Loucy (cell line): Measurements from ENCODE around the gene PCSK5.

Source experiments
- H2AFZ ChIP-seq: fragments of 200-600 bp; sonication (generic); 2 replicates; pipeline ENCODE4 v1.6.0; 2016; ENCODE audit warnings: antibody characterized with exemption, mild to moderate bottlenecking, low read length, moderate library complexity
- H3F3A ChIP-seq: fragments of 200-600 bp; 2 replicates; pipeline ENCODE4 v1.6.0; 2016; ENCODE audit warnings: antibody characterized with exemption, low read depth, mild to moderate bottlenecking
- H3K27me3 ChIP-seq: fragments of 200-600 bp; sonication (generic); 2 replicates; pipeline ENCODE4 v1.6.1; 2014; ENCODE audit warnings: low read length, mild to moderate bottlenecking; ENCODE audit not compliant: insufficient read depth, poor library complexity, severe bottlenecking
- H3K36me3 ChIP-seq: fragments of 200-600 bp; sonication (generic); 2 replicates; pipeline ENCODE4 v1.6.1; 2016; ENCODE audit warnings: low read length; ENCODE audit not compliant: insufficient read depth
- H3K4me1 ChIP-seq: fragments of 200-600 bp; sonication (generic); 2 replicates; pipeline ENCODE4 v1.5.1; 2014; ENCODE audit warnings: low read length, mild to moderate bottlenecking; ENCODE audit not compliant: insufficient read depth, poor library complexity, severe bottlenecking
- H3K4me2 ChIP-seq: fragments of 200-600 bp; sonication (generic); 2 replicates; pipeline ENCODE4 v1.6.0; 2014; ENCODE audit warnings: antibody characterized with exemption, low read length, low read depth, mild to moderate bottlenecking; ENCODE audit not compliant: poor library complexity, severe bottlenecking
- H3K4me3 ChIP-seq: fragments of 200-600 bp; sonication (generic); 2 replicates; pipeline ENCODE4 v1.5.1; 2014; ENCODE audit warnings: low read length, mild to moderate bottlenecking, mixed read lengths; ENCODE audit not compliant: poor library complexity, severe bottlenecking
- H3K79me2 ChIP-seq: fragments of 200-600 bp; sonication (generic); 2 replicates; pipeline ENCODE4 v1.6.1; 2014; ENCODE audit warnings: low read length; ENCODE audit not compliant: insufficient read depth
- H3K9ac ChIP-seq: fragments of 200-600 bp; sonication (generic); 2 replicates; pipeline ENCODE4 v1.6.0; 2014; ENCODE audit warnings: mild to moderate bottlenecking, low read depth, low read length, moderate library complexity; ENCODE audit not compliant: poor library complexity, severe bottlenecking
- H3K9me2 ChIP-seq: fragments of 200-600 bp; sonication (generic); replicated peaks from 2 replicates; pipeline ENCODE4 v1.6.1; 2016; ENCODE audit warnings: low read depth, low read length, mixed read lengths
- H3K9me3 ChIP-seq: fragments of 200-600 bp; sonication (generic); 2 replicates; pipeline ENCODE4 v1.6.1; 2014; ENCODE audit warnings: mild to moderate bottlenecking, antibody characterized with exemption, low read length, low read depth; ENCODE audit not compliant: insufficient read depth
- H4K20me1 ChIP-seq: fragments of 200-600 bp; sonication (generic); 2 replicates; pipeline ENCODE4 v1.6.0; 2014; ENCODE audit warnings: antibody characterized with exemption, low read length, mild to moderate bottlenecking; ENCODE audit not compliant: insufficient read depth, poor library complexity, severe bottlenecking
- CTCF ChIP-seq: fragments of 200-600 bp; sonication (generic); conservative IDR thresholded peaks from 2 replicates; pipeline ENCODE4 v1.5.1; 2014; ENCODE audit warnings: mild to moderate bottlenecking, antibody characterized with exemption, low read length
- EZH2phosphoT487 ChIP-seq: fragments of 200-600 bp; IDR thresholded peaks from 2 replicates; pipeline ENCODE4 v1.6.1; 2018; ENCODE audit warnings: antibody characterized with exemption, mild to moderate bottlenecking, moderate library complexity, borderline replicate concordance

Gene PCSK5

DNA sequence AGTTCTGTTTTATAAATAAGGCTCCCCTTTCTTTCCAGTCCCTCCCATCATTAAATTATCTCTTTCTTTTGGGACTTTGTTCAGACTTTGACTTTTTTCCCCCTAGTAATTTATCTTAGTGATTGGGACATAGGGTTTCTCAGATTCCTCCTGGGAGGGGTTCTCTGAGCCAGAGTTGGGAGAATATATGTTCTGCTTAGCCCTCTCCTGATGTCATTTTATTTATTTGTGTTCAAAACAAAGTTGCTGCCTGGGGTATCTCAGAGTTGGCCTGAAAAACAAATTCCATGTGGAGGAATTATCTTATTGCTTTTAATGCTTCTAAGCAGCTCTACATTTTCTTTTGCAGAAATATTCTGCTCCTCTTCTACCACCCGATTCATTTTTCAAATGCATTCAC is 211.0 kb downstream of the PCSK5 start:
- Histone ChIP-seq H3K79me2 (no peaks in the 10 kb centered on the region), H3K4me1 (no peaks in the 10 kb centered on the region), H3K9me3 (no peaks in the 10 kb centered on the region), H3K36me3 (no peaks in the 10 kb centered on the region), H3K9me2 (no peaks in the 10 kb centered on the region), H3K9ac (no peak overlapping the region), H2AFZ (no peak overlapping the region), H3K4me2 (no peak overlapping the region), H3K27me3 (no peaks in the 10 kb centered on the region), H3K4me3 (no peak overlapping the region), H4K20me1 (no peaks in the 10 kb centered on the region), H3F3A (no peaks in the 10 kb centered on the region)
- TF ChIP-seq CTCF (no peak), EZH2phosphoT487 (no peak)

- Histone ChIP-seq H4K20me1 (no peaks in the 10 kb centered on the region), H3K36me3 (no peaks in the 10 kb centered on the region), H3K4me1 (no peaks in the 10 kb centered on the region), H3K9me2 (no peaks in the 10 kb centered on the region), H3K27me3 (no peaks in the 10 kb centered on the region), H3K79me2 (no peaks in the 10 kb centered on the region), H2AFZ (no peak overlapping the region), H3F3A (no peaks in the 10 kb centered on the region), H3K9me3 (no peaks in the 10 kb centered on the region), H3K4me3 (no peak overlapping the region), H3K4me2 (no peak overlapping the region), H3K9ac (no peak overlapping the region)
- TF ChIP-seq EZH2phosphoT487 (no peak), CTCF (no peak)
Measured at GRCh38 chr9:76101947-76102346, 211.5 kb downstream of the PCSK5 start.

- Histone ChIP-seq H3K4me2 (no peak overlapping the region), H3K27me3 (no peaks in the 10 kb centered on the region), H3F3A (no peaks in the 10 kb centered on the region), H2AFZ (no peak overlapping the region), H3K79me2 (no peaks in the 10 kb centered on the region), H3K9ac (no peak overlapping the region), H3K4me3 (no peak overlapping the region), H3K9me2 (no peaks in the 10 kb centered on the region), H4K20me1 (no peaks in the 10 kb centered on the region), H3K4me1 (no peaks in the 10 kb centered on the region), H3K9me3 (no peaks in the 10 kb centered on the region), H3K36me3 (no peaks in the 10 kb centered on the region)
- TF ChIP-seq CTCF = no peak
- TF ChIP-seq EZH2phosphoT487 = no peak
Measured at GRCh38 chr9:76103531-76104315, 213.2 kb downstream of the PCSK5 start.
